Skeletal muscle tissue (tissue), 4 donors: ENCODE results near the gene NUP37. TPM values are rescaled to one million over a fixed set of nuclear protein-coding genes. Genes with fewer than 3 reads are reported as not detected.
"Not testable (repeated sequence)": the region's sequence is repeated elsewhere in the genome, so short reads cannot be mapped to it uniquely, and the experiment has no call there.

Source experiments
- H3K27ac ChIP-seq: one replicate; pipeline ENCODE4 v1.7.0; 2013; ENCODE audit warnings: mild to moderate bottlenecking, low read depth, low read length, inconsistent platforms
- H3K27me3 ChIP-seq, 3 donors: one replicate each; pipeline ENCODE4 v1.7.0; 2013; ENCODE audit warnings: low read length in 3 of 3; ENCODE audit not compliant: control insufficient read depth in 3 of 3, insufficient read depth in 3 of 3
- H3K36me3 ChIP-seq, 3 donors: one replicate each; pipeline ENCODE4 v1.7.0; 2013; ENCODE audit warnings: low read length in 3 of 3; ENCODE audit not compliant: control insufficient read depth in 3 of 3, insufficient read depth in 3 of 3
- H3K4me1 ChIP-seq, 3 donors: one replicate each; pipeline ENCODE4 v1.7.0; 2013; ENCODE audit warnings: low read length in 3 of 3, mild to moderate bottlenecking in 3 of 3; ENCODE audit not compliant: control insufficient read depth in 3 of 3, insufficient read depth in 3 of 3
- H3K4me3 ChIP-seq, 3 donors: one replicate each; pipeline ENCODE4 v1.7.0; 2013; ENCODE audit warnings: low read length in 3 of 3
- H3K9ac ChIP-seq, 3 donors: one replicate each; pipeline ENCODE4 v1.7.0; 2013; ENCODE audit warnings: low read length in 3 of 3, mild to moderate bottlenecking in 3 of 3, moderate library complexity in 2 of 3, low read depth in 1 of 3
- H3K9me3 ChIP-seq, 3 donors: one replicate each; pipeline ENCODE4 v1.7.0; 2013; ENCODE audit warnings: low read length in 3 of 3; ENCODE audit not compliant: control insufficient read depth in 3 of 3
- total RNA-seq: library from RNA; depleted of rRNA; stranded (reverse); fragments of >200 nt; gene quantifications from one replicate; pipeline ENCODE4 v1.2.3, GENCODE V29; 2014
- donor health status: Osteomylitis.

Gene NUP37
- total RNA-seq, 1 donor from 2014 or later, result 16.2 TPM

DNA sequence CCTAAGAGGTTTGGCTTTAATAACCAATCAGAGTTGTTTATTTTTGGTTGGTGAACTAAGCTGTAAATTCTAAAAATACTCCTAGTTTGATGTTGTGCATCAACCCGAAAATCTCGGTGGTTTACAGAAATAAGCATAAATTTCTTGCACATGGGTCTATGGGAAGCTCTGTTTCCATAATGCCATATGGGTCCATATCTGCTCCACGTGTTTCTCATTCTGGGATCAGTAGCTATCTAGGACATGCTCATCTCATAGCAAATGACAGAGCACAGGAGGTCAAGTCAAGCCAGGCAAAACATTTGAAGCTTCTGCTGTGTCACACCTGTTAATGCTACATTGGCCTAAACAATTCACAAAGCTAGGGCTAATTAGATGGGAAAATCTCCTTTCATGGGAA, 23.1 kb downstream of the NUP37 start:
- H3K27ac ChIP-seq, result no peak overlapping the region
- no peaks in the 10 kb centered on the region for H3K4me1 ChIP-seq
- peaks cover 5 to 14% (median 8%) of the 10 kb centered on the region in 3 donors for H3K36me3 ChIP-seq
- H3K9ac ChIP-seq, result no peak overlapping the region
- H3K9me3 ChIP-seq, result no peaks in the 10 kb centered on the region
- no peak overlapping the region for H3K4me3 ChIP-seq
- H3K27me3 ChIP-seq, result no peaks in the 10 kb centered on the region

GRCh38 chr12:102095677-102096263, 24.1 kb downstream of the NUP37 start:
- no peaks in the 10 kb centered on the region for H3K4me1 ChIP-seq
- H3K9ac ChIP-seq, result no peak overlapping the region
- H3K4me3 ChIP-seq, result no peak overlapping the region
- H3K36me3 ChIP-seq, result peaks cover 5 to 14% (median 8%) of the 10 kb centered on the region in 3 donors
- no peaks in the 10 kb centered on the region for H3K27me3 ChIP-seq
- no peaks in the 10 kb centered on the region for H3K9me3 ChIP-seq
- no peak overlapping the region for H3K27ac ChIP-seq

DNA sequence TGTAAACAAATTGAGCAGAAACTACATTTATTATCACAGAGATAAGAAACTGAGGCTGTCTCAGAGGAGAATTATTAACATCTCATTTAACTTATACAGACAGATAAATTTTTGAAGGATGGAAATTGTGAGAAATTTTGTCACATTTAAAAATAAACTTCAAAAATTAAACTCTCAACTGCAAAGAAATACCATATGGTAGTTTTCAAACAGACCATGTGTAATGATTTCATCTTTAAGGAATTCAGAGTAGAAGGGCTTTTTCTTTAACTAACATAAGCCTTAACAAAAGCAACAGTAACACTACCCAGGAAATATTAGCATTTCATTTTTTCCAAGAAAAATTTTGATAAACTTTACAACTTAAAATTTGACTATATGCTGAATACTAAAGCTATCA, 26.6 kb downstream of the NUP37 start:
- Histone ChIP-seq H3K27me3 (no peaks in the 10 kb centered on the region), H3K9me3 (no peaks in the 10 kb centered on the region), H3K4me3 (no peak overlapping the region), H3K9ac (no peak overlapping the region), H3K27ac (no peak overlapping the region), H3K4me1 (no peaks in the 10 kb centered on the region), H3K36me3 (peaks cover under 1 to 5% (median 2%) of the 10 kb centered on the region in 3 donors)

DNA sequence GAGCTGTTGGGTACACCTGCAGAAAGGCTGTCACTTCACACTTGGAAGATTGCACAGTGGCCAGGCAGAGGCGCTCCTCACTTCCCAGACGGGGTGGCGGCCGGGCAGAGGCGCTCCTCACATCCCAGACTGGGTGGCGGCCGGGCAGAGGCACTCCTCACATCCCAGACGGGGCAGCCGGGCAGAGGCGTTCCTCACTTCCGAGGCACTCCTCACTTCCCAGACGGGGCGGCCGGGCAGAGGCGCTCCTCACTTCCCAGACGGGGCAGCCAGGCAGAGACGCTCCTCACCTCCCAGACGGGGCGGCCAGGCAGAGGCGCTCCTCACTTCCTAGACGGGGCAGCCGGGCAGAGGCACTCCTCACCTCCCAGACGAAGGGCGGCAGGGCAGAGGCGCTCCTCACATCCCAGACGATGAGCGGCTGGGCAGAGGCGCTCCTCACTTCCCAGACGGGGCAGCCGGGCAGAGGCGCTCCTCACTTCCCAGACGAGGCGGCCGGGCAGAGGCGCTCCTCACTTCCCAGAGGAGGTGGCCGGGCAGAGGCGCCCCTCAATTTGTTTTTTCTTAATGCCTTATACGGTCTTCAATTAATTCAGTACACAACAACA, 30.6 kb downstream of the NUP37 start:
- not testable (repeated sequence) for H3K9ac ChIP-seq, H3K27me3 ChIP-seq, H3K27ac ChIP-seq, H3K4me3 ChIP-seq, H3K36me3 ChIP-seq, H3K4me1 ChIP-seq, H3K9me3 ChIP-seq

- no peak overlapping the region for H3K27ac ChIP-seq
- H3K4me1 ChIP-seq, result no peaks in the 10 kb centered on the region
- H3K4me3 ChIP-seq, result no peak overlapping the region
- no peaks in the 10 kb centered on the region for H3K27me3 ChIP-seq
- H3K9me3 ChIP-seq, result no peaks in the 10 kb centered on the region
- H3K9ac ChIP-seq, result no peak overlapping the region
- H3K36me3 ChIP-seq, result peaks cover 5 to 34% (median 27%) of the 10 kb centered on the region in 3 donors
These were observed 39.1 kb downstream of the NUP37 start for GRCh38 chr12:102080842-102081241.

- H3K4me3 ChIP-seq, H3K27me3 ChIP-seq, H3K9ac ChIP-seq, H3K4me1 ChIP-seq, H3K27ac ChIP-seq, H3K9me3 ChIP-seq: not testable (repeated sequence)
- peaks cover 0 to 14% (median 8%) of the 10 kb centered on the region in 3 donors for H3K36me3 ChIP-seq
These were observed 47.8 kb downstream of the NUP37 start for GRCh38 chr12:102072092-102072491.

DNA sequence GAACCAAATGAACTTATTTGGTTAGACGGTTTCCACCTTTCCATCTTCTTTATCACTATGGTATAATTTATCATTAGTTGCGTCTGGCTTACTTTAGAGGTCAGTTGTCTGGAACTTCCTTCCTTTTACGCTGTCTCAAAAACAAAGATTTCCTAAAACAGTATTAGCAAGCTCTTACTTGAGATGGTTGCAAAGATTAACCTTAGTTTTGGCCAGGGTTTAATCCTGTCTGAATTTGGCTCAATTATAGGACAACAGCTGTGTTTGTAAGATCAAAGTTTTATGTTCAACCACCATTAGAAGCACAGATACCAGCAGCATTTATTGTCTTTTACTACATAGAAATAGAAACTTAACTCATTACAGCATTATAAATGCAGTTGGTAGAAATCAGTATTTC, 50.2 kb downstream of the NUP37 start:
- Histone ChIP-seq H3K4me3 (no peak overlapping the region), H3K27ac (no peak overlapping the region), H3K9ac (peak overlapping the region in 1 of 3 donors; percentile 4), H3K27me3 (no peaks in the 10 kb centered on the region), H3K36me3 (peaks cover 0 to 2% (median 0%) of the 10 kb centered on the region in 3 donors), H3K4me1 (peaks cover 4% of the 10 kb centered on the region in 3 donors), H3K9me3 (no peaks in the 10 kb centered on the region)

DNA sequence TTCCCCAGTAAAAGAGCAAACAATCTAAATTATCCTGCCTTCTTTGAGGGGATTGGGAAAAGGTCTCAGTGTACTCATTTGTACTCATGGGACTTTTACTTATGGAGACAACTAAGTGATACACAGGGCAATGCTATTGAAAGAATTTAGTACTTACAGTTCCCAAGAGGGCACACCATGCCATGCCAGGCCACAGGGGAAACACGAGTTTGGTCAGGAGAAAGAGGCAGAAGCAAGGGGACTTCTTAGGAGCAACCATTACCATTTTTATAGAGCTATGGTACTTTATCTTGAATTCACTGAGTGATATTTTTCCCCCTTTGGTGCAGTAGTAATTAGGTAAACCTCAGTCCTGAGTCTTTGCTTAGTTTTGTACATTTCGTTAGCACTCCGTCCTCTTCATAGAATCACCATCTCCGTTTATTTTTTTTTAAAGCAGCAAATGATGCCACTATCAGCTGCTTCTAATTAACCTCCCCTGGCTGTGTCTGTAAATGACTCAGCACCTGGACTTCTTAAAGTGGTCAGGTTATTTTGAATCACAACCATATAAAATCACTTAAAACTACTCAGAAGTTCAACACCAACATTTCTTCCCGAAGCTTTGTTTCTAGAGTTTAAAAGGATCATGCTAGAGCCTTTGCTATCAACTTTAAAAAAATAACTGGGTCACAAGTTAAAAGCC, 52.2 kb downstream of the NUP37 start:
- H3K27ac ChIP-seq, result no peak overlapping the region
- H3K4me3 ChIP-seq, result no peak overlapping the region
- no peaks in the 10 kb centered on the region for H3K9me3 ChIP-seq
- no peaks in the 10 kb centered on the region for H3K27me3 ChIP-seq
- H3K4me1 ChIP-seq, result peaks cover 4% of the 10 kb centered on the region in 3 donors
- H3K36me3 ChIP-seq, result no peaks in the 10 kb centered on the region
- H3K9ac ChIP-seq, result no peak overlapping the region

DNA sequence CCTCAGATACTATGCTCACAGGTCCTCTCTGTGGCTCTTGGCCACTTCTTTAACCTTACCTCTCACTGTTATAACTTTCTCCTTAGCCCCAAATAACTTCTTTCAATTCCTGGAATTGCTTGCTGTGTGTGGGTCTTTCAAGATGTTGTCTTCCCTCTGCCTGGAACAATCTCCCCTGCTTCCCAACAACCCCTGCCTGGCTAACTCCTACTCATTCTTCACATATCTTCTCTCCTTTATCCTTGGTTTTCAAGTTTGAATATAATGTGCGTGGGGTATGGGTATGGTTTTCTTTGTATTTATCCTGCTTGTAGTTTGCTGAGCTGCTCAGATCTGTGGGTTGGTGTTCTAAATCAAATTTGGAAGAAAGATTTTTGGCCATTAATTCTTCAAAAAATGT, 55.4 kb downstream of the NUP37 start:
- H3K4me3 ChIP-seq, result no peak overlapping the region
- no peak overlapping the region for H3K9ac ChIP-seq
- no peak overlapping the region for H3K27ac ChIP-seq
- H3K4me1 ChIP-seq, result peaks cover 10 to 12% (median 10%) of the 10 kb centered on the region in 3 donors
- H3K9me3 ChIP-seq, result no peaks in the 10 kb centered on the region
- H3K27me3 ChIP-seq, result no peaks in the 10 kb centered on the region
- H3K36me3 ChIP-seq, result peaks cover 0 to 3% (median 0%) of the 10 kb centered on the region in 3 donors

- H3K9me3 ChIP-seq, result no peaks in the 10 kb centered on the region
- peaks cover 9 to 12% (median 10%) of the 10 kb centered on the region in 3 donors for H3K4me1 ChIP-seq
- H3K36me3 ChIP-seq, result peaks cover 0 to 11% (median 0%) of the 10 kb centered on the region in 3 donors
- H3K27ac ChIP-seq, result no peak overlapping the region
- H3K9ac ChIP-seq, result no peak overlapping the region
- H3K4me3 ChIP-seq, result no peak overlapping the region
- H3K27me3 ChIP-seq, result no peaks in the 10 kb centered on the region
These were observed 56.8 kb downstream of the NUP37 start for GRCh38 chr12:102063069-102063468.
